GM18526 (cell line): Measurements from ENCODE around the gene PDGFD.

Experiments used
- POLR2A ChIP-seq: IDR thresholded peaks from 3 replicates; pipeline ENCODE4 v1.6.1; 2011; ENCODE audit not compliant: insufficient read length; ENCODE audit errors: extremely low read depth

Gene PDGFD

GRCh38 chr11:103947546-103947919, 216.4 kb downstream of the PDGFD start:
- no peak for TF ChIP-seq POLR2A

GRCh38 chr11:103946793-103947545, 217.0 kb downstream of the PDGFD start:
- no peak for TF ChIP-seq POLR2A

- no peak for TF ChIP-seq POLR2A
Measured at GRCh38 chr11:103944251-103944940, 219.6 kb downstream of the PDGFD start.

- no peak for TF ChIP-seq POLR2A
Measured at GRCh38 chr11:103942646-103943045, 221.3 kb downstream of the PDGFD start.

GRCh38 chr11:103940551-103940950, 223.4 kb downstream of the PDGFD start:
- TF ChIP-seq POLR2A, result no peak

- no peak for TF ChIP-seq POLR2A
Measured at GRCh38 chr11:103939694-103940093, 224.3 kb downstream of the PDGFD start.

- no peak for TF ChIP-seq POLR2A
Measured at GRCh38 chr11:103936059-103936458, 227.9 kb downstream of the PDGFD start.

- TF ChIP-seq POLR2A, result no peak
Measured at GRCh38 chr11:103935219-103935618, 228.7 kb downstream of the PDGFD start.

GRCh38 chr11:103929170-103929903, 234.6 kb downstream of the PDGFD start:
- TF ChIP-seq POLR2A, result no peak

GRCh38 chr11:103928802-103929161, 235.2 kb downstream of the PDGFD start:
- TF ChIP-seq POLR2A, result no peak

GRCh38 chr11:103928040-103928801, 235.7 kb downstream of the PDGFD start:
- TF ChIP-seq POLR2A, result no peak

- no peak for TF ChIP-seq POLR2A
Measured at GRCh38 chr11:103927535-103927934, 236.4 kb downstream of the PDGFD start.

- no peak for TF ChIP-seq POLR2A
Measured at GRCh38 chr11:103926990-103927389, 237.0 kb downstream of the PDGFD start.

GRCh38 chr11:103924166-103925013, 239.6 kb downstream of the PDGFD start:
- no peak for TF ChIP-seq POLR2A
